ENCODE results near the gene DHRS7C.
"Not testable (repeated sequence)": the region's sequence is repeated elsewhere in the genome, so short reads cannot be mapped to it uniquely, and the experiment has no call there.

The DHRS7C gene

DNA sequence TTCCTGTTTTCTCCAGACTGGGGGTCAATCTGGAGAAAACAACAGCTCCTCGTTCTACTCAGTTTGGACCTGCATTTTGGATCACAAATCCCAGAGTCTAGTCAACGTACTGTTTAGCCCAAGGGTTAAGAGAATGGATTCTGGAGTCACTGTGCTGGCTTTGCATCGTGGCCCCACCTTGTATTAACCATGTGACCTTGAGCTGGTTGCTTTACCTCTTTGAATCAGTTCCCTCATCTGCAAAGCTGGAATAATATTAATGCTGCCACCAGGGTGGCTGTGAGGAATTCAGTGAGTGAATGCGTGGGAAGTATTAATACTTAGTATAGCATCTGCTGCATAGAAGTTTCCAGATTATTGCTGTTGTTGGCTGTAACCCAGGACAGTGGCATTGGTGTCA lies 11.3 kb upstream of the DHRS7C start:
- H3K36me3 ChIP-seq (ENCODE audit: control insufficient read depth, insufficient read depth, low read length), result no peaks in the 10 kb centered on the region
- no peaks in the 10 kb centered on the region for H3K27me3 ChIP-seq (ENCODE audit: control insufficient read depth, insufficient read depth, low read length)
- H3K4me3 ChIP-seq (ENCODE audit: low read length), result no peak overlapping the region

DNA sequence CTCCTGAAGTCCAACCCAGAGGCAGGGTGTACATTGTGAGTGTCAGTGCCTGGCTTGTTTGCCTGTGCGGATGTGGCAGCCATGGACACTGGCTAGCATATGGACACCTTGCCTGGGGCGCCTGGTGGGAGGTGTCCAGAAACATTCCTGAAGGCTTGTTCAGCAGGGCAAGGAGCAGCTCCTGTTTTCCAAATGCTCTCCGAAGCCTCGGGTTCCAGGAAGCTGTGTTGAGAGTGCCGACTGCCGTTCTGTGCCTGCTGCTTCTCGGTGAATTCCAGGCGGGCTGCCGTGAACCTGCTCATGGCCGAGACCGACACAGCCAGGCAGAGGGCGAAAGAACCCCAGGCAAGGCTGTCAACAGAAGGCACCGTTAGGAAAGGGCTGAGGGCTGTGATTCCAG lies 10.9 kb upstream of the DHRS7C start:
- Histone ChIP-seq H3K9me3 (ENCODE audit: control insufficient read depth, low read length) (no peaks in the 10 kb centered on the region), H3K4me1 (ENCODE audit: control insufficient read depth, insufficient read depth, low read length) (no peaks in the 10 kb centered on the region), H3K36me3 (ENCODE audit: control insufficient read depth, insufficient read depth, low read length) (no peaks in the 10 kb centered on the region), H3K4me3 (ENCODE audit: low read length) (no peak overlapping the region), H3K27me3 (ENCODE audit: control insufficient read depth, insufficient read depth, low read length) (no peaks in the 10 kb centered on the region), H3K9ac (ENCODE audit: low read length) (no peak overlapping the region)

More for the DNA sequence above, 11.3 kb upstream of the DHRS7C start:
- Histone ChIP-seq H3K9me3 (ENCODE audit: control insufficient read depth, low read length) (no peaks in the 10 kb centered on the region), H3K4me1 (ENCODE audit: control insufficient read depth, insufficient read depth, low read length) (no peaks in the 10 kb centered on the region), H3K9ac (ENCODE audit: low read length) (no peak overlapping the region)

DNA sequence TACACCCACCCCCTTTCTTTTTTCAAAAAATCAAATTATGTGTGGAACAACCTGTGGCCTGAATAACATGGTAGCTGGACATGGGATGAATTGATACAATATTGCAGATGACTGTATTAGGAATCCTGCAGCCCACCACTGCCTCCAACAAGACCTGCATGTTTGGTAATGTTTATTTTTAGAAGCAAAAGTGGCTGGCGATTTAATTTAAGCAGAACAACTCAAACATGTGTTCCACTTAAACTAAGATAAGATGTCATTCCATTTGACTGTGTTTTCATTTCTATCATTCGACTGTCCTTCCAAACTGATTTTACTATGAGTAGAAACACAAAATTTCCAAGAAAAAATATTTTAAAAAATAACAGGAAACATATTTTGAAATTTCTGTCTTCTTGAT lies 10.1 kb upstream of the DHRS7C start:
- no peak overlapping the region for H3K9ac ChIP-seq (ENCODE audit: low read length)
- H3K4me1 ChIP-seq (ENCODE audit: control insufficient read depth, insufficient read depth, low read length), result no peaks in the 10 kb centered on the region
- H3K4me3 ChIP-seq (ENCODE audit: low read length), result no peak overlapping the region
- H3K9me3 ChIP-seq (ENCODE audit: control insufficient read depth, low read length), result no peaks in the 10 kb centered on the region
- no peaks in the 10 kb centered on the region for H3K36me3 ChIP-seq (ENCODE audit: control insufficient read depth, insufficient read depth, low read length)
- H3K27me3 ChIP-seq (ENCODE audit: control insufficient read depth, insufficient read depth, low read length), result no peaks in the 10 kb centered on the region

DNA sequence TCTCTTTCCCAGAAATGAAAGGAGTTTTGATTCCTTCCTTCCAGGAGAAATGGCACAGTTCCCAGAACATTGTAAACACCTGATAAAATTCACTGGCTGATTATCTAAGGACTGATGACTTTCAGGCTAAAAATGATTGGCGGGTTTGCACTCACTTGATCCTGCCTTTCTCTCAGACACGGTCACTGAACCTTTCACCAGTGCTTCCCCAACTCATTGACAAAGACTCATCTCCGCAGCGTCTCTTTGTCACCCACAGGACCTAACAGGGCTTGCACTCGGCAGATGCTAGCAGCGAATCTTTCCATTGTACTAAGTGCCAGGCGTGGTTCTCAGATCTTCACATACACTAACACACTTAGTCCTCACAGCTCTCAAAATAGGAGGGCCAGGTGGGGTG lies 7.3 kb upstream of the DHRS7C start:
- H3K9ac ChIP-seq (ENCODE audit: low read length), result no peak overlapping the region
- H3K4me1 ChIP-seq (ENCODE audit: control insufficient read depth, insufficient read depth, low read length), result no peaks in the 10 kb centered on the region

DNA sequence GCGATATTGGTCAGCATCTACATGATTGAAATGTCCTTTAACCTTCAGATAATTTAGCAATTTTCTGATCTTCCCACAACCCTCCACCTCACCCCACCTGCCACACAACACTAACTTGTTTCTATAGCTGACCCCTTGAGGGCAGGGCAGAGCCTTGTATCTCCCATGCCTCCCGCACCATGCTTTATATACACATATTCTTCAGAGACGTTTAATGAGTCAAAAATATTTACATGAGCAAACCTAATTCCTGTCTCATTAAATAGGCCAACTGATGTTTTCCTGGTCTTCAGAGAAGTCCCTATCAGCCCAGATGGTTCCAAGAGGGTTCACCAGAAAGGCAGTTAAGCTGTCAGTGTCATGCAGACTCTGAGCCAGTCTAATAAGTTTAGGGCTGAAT lies 6.6 kb upstream of the DHRS7C start:
- Histone ChIP-seq H3K36me3 (ENCODE audit: control insufficient read depth, insufficient read depth, low read length) (no peaks in the 10 kb centered on the region), H3K4me1 (ENCODE audit: control insufficient read depth, insufficient read depth, low read length) (no peaks in the 10 kb centered on the region), H3K9ac (ENCODE audit: low read length) (no peak overlapping the region), H3K4me3 (ENCODE audit: low read length) (no peak overlapping the region), H3K9me3 (ENCODE audit: control insufficient read depth, low read length) (no peaks in the 10 kb centered on the region), H3K27me3 (ENCODE audit: control insufficient read depth, insufficient read depth, low read length) (no peaks in the 10 kb centered on the region)

More for the DNA sequence above, 7.3 kb upstream of the DHRS7C start:
- no peaks in the 10 kb centered on the region for H3K36me3 ChIP-seq (ENCODE audit: control insufficient read depth, insufficient read depth, low read length)
- no peak overlapping the region for H3K4me3 ChIP-seq (ENCODE audit: low read length)
- no peaks in the 10 kb centered on the region for H3K27me3 ChIP-seq (ENCODE audit: control insufficient read depth, insufficient read depth, low read length)
- no peaks in the 10 kb centered on the region for H3K9me3 ChIP-seq (ENCODE audit: control insufficient read depth, low read length)

DNA sequence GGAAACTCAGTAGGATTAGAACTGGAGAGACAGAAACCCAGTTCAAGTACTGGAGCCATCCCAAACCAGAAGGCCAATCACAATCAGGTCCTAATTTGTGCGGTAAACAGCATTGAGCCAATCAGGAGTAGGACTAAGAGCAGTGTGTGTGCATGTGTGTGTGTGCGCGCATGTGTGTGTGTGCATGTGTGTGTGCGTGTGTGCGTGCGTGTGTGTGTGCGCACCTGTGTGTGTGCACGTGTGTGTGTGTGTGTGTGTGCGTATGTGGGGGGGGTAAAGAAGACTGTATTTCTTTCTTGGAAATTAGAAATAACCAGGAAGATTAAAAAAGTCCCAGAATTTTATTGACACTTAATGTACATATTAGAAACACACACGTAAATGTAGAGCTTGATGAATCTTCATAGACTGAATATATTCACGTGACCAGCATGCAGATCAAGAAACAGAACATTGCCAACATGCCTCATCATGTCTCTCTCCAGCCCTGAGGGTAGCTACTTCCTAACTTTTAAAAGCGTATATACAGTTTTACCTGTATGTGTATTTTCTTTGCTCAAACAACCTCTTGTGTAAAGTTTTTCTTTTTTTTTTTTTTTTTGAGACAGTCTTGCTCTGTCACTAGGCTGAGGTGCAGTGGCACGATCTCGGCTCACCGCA lies 919 bp upstream of the DHRS7C start:
- no peak overlapping the region for H3K9ac ChIP-seq (ENCODE audit: low read length)
- H3K9me3 ChIP-seq (ENCODE audit: control insufficient read depth, low read length), result no peaks in the 10 kb centered on the region
- H3K4me3 ChIP-seq (ENCODE audit: low read length), result no peak overlapping the region
- no peaks in the 10 kb centered on the region for H3K27me3 ChIP-seq (ENCODE audit: control insufficient read depth, insufficient read depth, low read length)
- H3K36me3 ChIP-seq (ENCODE audit: control insufficient read depth, insufficient read depth, low read length), result no peaks in the 10 kb centered on the region
- H3K4me1 ChIP-seq (ENCODE audit: control insufficient read depth, insufficient read depth, low read length), result no peaks in the 10 kb centered on the region

DNA sequence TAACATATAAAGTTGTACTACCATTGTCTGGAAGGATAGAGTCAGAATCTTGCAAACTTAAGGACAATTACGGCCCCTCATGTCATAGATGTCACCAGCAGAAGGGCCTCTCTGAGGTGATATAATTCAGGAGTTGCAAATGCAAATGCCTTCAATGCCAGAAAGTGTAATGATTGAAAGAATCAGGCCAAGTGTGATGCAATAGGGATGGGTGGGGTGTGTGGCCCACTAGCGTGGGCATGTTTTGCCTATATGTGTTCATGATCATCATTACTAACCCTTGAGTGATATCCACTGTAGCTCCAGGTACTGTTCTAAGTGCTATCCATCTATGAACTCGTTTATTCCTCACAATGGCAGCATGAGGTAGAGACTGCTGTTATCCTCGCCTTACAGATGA lies 1.1 kb downstream of the DHRS7C start:
- Histone ChIP-seq H3K9ac (ENCODE audit: low read length) (no peak overlapping the region), H3K4me1 (ENCODE audit: control insufficient read depth, insufficient read depth, low read length) (no peaks in the 10 kb centered on the region), H3K4me3 (ENCODE audit: low read length) (no peak overlapping the region), H3K9me3 (ENCODE audit: control insufficient read depth, low read length) (no peaks in the 10 kb centered on the region), H3K27me3 (ENCODE audit: control insufficient read depth, insufficient read depth, low read length) (no peaks in the 10 kb centered on the region), H3K36me3 (ENCODE audit: control insufficient read depth, insufficient read depth, low read length) (no peaks in the 10 kb centered on the region)

DNA sequence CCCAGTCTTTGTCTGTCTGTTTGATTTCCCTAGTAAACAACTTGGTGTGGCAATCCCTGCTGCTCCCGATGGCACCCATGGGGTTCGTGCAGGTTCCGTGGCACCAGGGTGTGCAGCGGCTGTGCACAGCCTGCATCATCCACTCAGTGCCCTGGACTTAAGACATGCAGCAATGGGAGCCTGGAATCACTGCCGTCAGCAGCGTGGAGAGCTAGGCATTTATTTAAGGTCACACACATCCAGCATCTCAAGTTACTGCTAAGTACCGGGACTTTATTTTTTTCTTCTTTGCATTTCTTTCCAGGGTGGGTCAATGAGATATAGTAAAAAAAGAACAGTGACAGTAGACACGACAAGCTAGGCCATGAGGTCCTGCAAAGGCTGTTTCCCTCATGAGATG lies 2.8 kb downstream of the DHRS7C start:
- Histone ChIP-seq H3K36me3 (ENCODE audit: control insufficient read depth, insufficient read depth, low read length) (no peaks in the 10 kb centered on the region), H3K9me3 (ENCODE audit: control insufficient read depth, low read length) (no peaks in the 10 kb centered on the region), H3K27me3 (ENCODE audit: control insufficient read depth, insufficient read depth, low read length) (no peaks in the 10 kb centered on the region), H3K4me1 (ENCODE audit: control insufficient read depth, insufficient read depth, low read length) (no peaks in the 10 kb centered on the region), H3K4me3 (ENCODE audit: low read length) (no peak overlapping the region), H3K9ac (ENCODE audit: low read length) (no peak overlapping the region)

DNA sequence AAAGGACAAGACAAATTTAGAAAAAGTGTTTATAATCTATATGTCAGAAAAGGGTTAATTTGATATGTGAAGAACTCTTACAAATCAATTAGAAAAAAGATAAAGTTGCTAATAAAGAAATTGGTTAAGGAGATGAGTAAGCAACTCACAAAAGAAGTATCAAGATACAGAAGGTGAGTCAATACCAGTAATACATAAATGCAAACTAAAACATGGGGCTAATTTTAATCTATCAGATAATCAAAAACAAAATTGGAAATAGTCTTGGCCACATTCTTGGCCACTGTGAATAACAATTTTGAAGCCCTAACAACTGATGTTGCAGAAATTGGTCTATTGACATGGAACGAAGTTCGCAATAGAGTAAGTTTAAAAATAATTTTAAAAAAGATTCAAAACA lies 6.8 kb downstream of the DHRS7C start:
- H3K9me3 ChIP-seq (ENCODE audit: control insufficient read depth, low read length), result no peaks in the 10 kb centered on the region
- no peak overlapping the region for H3K4me3 ChIP-seq (ENCODE audit: low read length)
- no peaks in the 10 kb centered on the region for H3K4me1 ChIP-seq (ENCODE audit: control insufficient read depth, insufficient read depth, low read length)
- no peak overlapping the region for H3K9ac ChIP-seq (ENCODE audit: low read length)
- H3K36me3 ChIP-seq (ENCODE audit: control insufficient read depth, insufficient read depth, low read length), result no peaks in the 10 kb centered on the region
- H3K27me3 ChIP-seq (ENCODE audit: control insufficient read depth, insufficient read depth, low read length), result no peaks in the 10 kb centered on the region

DNA sequence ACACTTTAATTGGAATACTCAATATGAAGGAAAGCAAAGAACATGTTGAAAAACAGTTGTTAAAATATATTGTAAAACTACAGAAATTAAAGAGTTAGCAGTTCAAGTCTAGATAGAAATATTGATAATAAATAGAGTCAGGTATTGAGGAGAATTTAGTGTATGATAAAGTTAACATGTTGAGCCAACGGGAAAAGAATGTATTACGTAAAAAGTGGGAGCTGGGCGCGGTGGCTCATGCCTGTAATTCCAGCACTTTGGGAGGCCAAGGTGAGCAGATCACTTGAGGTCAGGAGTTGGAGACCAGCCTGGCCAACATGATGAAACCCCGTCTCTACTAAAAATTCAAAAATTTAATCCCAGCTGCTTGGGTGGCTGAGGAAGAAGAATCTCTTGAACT lies 7.9 kb downstream of the DHRS7C start:
- H3K4me3 ChIP-seq (ENCODE audit: low read length); H3K9ac ChIP-seq (ENCODE audit: low read length); H3K9me3 ChIP-seq (ENCODE audit: control insufficient read depth, low read length); H3K4me1 ChIP-seq (ENCODE audit: control insufficient read depth, insufficient read depth, low read length); H3K27me3 ChIP-seq (ENCODE audit: control insufficient read depth, insufficient read depth, low read length); H3K36me3 ChIP-seq (ENCODE audit: control insufficient read depth, insufficient read depth, low read length): not testable (repeated sequence)

DNA sequence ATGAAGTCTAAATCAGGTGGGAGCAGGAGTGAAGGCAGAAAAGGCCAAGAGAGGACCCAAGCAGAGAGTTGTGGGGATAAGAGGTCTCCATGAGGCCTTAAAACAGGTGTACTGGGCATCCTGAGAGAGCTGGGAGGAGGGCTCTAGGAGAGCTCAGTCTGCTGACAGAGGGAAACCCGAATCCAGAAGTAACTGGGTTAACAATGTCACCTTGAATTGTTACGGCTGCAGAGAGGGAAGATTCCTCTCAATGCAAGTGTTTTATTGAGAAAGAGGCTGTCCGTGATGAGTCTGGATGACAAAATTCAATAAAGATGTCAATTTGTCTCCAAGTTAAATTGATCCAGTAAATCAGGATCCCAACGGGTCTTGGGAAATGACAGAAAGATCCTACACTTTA lies 8.3 kb downstream of the DHRS7C start:
- Histone ChIP-seq H3K9me3 (ENCODE audit: control insufficient read depth, low read length) (no peaks in the 10 kb centered on the region), H3K4me3 (ENCODE audit: low read length) (no peak overlapping the region), H3K27me3 (ENCODE audit: control insufficient read depth, insufficient read depth, low read length) (no peaks in the 10 kb centered on the region), H3K36me3 (ENCODE audit: control insufficient read depth, insufficient read depth, low read length) (no peaks in the 10 kb centered on the region), H3K4me1 (ENCODE audit: control insufficient read depth, insufficient read depth, low read length) (no peaks in the 10 kb centered on the region), H3K9ac (ENCODE audit: low read length) (no peak overlapping the region)

DNA sequence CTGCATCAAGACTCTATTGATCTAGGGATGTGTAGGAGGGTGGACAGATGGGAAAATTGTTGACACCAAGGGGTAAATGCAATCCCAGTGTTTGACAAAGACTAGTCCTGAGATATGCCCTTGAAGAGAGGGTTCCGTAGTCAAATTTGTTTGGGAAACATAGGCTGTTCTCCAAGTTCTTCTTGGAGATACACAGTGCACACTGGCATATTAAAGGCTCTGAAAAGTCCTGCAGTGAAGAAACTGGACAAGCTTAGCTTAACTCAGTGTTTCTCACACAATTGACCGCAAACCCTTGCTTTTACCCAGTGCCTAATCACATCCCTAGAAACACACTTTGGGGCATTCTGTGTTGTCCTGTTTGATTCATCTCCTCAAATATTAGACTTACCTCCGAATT lies 10.8 kb downstream of the DHRS7C start:
- Histone ChIP-seq H3K9ac (ENCODE audit: low read length) (no peak overlapping the region), H3K36me3 (ENCODE audit: control insufficient read depth, insufficient read depth, low read length) (no peaks in the 10 kb centered on the region), H3K27me3 (ENCODE audit: control insufficient read depth, insufficient read depth, low read length) (no peaks in the 10 kb centered on the region), H3K9me3 (ENCODE audit: control insufficient read depth, low read length) (no peaks in the 10 kb centered on the region), H3K4me3 (ENCODE audit: low read length) (no peak overlapping the region), H3K4me1 (ENCODE audit: control insufficient read depth, insufficient read depth, low read length) (no peaks in the 10 kb centered on the region)

DNA sequence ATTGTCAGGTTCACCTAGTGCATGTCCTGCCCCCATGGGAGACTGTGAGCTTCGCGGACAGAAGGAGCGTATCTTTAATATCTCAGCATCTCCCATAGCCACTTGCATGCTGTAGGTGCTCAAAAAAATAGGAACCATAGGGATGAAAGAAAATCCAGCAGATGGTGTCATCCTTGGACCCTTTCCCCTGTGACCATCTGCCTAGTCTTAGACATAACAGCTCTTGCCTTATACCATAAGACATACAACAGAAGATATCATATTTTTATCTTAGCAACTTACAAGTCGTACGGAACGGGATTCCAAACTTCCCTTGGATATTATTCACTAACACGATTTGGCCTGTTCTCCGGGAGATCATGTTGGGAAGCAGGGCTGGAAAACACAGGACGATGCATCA lies 14.5 kb downstream of the DHRS7C start:
- Histone ChIP-seq H3K36me3 (ENCODE audit: control insufficient read depth, insufficient read depth, low read length) (no peaks in the 10 kb centered on the region), H3K9ac (ENCODE audit: low read length) (no peak overlapping the region), H3K4me3 (ENCODE audit: low read length) (no peak overlapping the region), H3K9me3 (ENCODE audit: control insufficient read depth, low read length) (no peaks in the 10 kb centered on the region), H3K4me1 (ENCODE audit: control insufficient read depth, insufficient read depth, low read length) (no peaks in the 10 kb centered on the region), H3K27me3 (ENCODE audit: control insufficient read depth, insufficient read depth, low read length) (no peaks in the 10 kb centered on the region)
